GM12892 (cell line): ENCODE results near the gene HIGD2A.

Experiments used
- POLR2A ChIP-seq: IDR thresholded peaks from 2 replicates; pipeline ENCODE4 v1.6.1; 2011; ENCODE audit warnings: low read depth, low read length, control low read depth
- POLR2AphosphoS5 ChIP-seq: IDR thresholded peaks from 2 replicates; pipeline ENCODE4 v1.6.1; 2011; ENCODE audit warnings: low read depth, low read length, control low read depth
- TAF1 ChIP-seq: IDR thresholded peaks from 2 replicates; pipeline ENCODE4 v1.6.1; 2011; ENCODE audit warnings: low read depth, mild to moderate bottlenecking, control low read depth, low read length, borderline replicate concordance

DNA sequence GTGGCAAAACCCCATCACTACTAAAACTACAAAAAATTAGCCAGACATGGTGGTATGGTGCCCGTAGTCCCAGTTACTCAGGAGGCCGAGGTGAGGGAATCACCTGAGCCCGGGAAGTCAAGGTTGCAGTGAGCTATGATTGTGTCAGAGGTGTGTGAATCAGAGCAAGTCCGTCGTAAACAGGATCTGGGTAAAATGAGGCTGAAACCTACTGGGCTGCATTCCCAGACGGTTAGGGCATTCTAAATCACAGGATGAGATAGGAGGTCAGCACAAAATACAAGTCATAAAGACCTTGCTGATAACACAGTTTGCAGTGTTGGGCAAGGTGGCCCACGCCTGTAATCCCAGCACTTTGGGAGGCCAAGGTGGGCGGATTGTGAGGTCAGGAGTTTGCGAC, 29.7 kb downstream of the HIGD2A start:
- TF ChIP-seq POLR2A (no peak), POLR2AphosphoS5 (no peak), TAF1 (no peak)
